ENCODE measurements around the gene ADAMTS7.
A peak's percentile ranks its signal among the peaks of the same experiment; 100 is the strongest.
"Not testable (repeated sequence)": the region's sequence is repeated elsewhere in the genome, so short reads cannot be mapped to it uniquely, and the experiment has no call there.

The ADAMTS7 gene, protein sequence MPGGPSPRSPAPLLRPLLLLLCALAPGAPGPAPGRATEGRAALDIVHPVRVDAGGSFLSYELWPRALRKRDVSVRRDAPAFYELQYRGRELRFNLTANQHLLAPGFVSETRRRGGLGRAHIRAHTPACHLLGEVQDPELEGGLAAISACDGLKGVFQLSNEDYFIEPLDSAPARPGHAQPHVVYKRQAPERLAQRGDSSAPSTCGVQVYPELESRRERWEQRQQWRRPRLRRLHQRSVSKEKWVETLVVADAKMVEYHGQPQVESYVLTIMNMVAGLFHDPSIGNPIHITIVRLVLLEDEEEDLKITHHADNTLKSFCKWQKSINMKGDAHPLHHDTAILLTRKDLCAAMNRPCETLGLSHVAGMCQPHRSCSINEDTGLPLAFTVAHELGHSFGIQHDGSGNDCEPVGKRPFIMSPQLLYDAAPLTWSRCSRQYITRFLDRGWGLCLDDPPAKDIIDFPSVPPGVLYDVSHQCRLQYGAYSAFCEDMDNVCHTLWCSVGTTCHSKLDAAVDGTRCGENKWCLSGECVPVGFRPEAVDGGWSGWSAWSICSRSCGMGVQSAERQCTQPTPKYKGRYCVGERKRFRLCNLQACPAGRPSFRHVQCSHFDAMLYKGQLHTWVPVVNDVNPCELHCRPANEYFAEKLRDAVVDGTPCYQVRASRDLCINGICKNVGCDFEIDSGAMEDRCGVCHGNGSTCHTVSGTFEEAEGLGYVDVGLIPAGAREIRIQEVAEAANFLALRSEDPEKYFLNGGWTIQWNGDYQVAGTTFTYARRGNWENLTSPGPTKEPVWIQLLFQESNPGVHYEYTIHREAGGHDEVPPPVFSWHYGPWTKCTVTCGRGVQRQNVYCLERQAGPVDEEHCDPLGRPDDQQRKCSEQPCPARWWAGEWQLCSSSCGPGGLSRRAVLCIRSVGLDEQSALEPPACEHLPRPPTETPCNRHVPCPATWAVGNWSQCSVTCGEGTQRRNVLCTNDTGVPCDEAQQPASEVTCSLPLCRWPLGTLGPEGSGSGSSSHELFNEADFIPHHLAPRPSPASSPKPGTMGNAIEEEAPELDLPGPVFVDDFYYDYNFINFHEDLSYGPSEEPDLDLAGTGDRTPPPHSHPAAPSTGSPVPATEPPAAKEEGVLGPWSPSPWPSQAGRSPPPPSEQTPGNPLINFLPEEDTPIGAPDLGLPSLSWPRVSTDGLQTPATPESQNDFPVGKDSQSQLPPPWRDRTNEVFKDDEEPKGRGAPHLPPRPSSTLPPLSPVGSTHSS (N-terminal part only)

DNA sequence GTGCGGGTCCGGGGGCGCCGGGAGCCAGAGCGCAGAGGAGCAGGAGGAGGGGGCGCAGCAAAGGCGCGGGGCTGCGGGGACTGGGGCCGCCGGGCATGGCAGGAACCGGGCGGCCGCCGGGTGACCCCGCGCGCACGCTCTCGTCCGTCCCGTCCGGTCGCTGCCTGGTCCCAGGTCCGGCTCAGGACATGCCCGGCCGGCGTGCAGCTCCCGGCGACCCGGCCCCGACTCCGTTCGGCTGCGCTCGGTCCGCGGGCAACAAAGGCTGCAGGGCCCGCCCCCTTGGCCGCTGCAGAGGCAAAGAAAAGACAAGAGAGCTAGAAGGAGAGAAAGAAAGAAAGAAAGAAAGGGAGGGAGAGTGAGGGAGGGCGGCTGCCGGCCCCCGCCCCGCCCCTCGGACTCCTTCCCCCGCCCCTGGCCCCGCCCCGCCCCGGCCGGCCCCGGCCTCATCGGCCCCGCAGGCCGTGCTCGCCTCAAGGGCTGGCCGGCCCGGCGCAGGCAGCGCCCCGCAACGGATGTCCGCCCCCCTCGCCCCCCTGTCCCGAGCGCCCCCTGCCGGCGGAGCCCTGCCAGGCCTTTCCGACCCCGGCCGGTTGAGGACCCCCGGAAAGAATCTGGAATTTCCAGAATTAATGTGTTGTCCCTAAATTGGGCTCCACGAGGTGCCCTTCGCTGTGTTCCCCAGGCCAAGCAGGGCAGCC lies at the start of gene ADAMTS7:
ADAMTS7 (minus strand) TSS at position 341 of the 701 bp plus-strand sequence; CDS start at position 97, 244 bp downstream.
- DNase-seq = peak; percentile 64

DNA sequence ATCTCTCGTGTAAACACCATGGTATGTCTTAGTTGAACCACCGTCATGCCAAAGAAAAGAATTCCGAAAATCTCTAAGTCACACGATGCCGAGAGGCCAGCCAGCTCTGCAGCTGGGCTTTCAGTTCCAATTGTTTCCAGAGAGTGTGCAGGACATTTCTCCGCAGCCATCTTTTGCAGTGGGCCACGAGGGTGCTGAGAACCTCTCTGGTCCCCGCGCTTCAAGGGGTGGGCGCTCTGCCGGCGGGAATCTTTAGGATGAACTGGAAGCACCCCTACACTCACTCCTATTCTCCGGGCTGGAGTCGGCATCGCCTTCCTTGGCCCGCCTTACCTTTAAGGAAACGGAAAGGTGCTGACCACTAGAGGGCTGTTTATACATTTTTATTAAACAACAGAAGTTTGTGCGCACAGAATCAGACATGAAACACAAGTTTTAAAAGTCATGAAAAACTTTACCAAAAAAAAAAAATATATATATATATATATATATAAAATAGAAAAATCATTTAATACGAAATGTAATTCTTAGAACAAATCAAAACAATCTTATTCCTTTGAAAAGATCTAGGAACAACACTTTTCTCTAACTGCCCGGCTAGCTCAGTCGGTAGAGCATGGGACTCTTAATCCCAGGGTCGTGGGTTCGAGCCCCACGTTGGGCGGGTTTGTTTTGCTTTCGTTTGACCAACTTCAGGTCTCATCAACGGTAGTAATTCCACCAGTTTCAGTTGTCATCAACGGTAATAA lies 48.9 kb upstream of the ADAMTS7 start:
- peak; percentile 75 for DNase-seq

DNA sequence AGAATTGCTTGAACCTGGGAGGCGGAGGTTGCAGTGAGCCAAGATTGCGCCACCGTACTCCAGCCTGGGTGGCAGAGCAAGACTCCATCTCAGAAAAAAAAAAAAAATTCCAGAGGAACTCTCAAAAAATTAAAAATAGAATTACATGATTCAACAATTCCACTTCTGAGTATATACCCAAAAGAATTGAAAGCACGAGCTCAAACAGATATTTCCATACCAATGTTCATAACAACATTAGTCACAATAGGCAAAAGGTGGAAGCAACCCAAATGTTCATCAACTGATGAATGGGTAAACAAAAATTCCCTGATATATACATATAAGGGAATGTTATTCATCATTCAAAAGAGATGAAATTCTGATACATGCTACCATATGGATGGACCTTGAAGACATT lies 44.5 kb upstream of the ADAMTS7 start:
- DNase-seq = no peak

DNA sequence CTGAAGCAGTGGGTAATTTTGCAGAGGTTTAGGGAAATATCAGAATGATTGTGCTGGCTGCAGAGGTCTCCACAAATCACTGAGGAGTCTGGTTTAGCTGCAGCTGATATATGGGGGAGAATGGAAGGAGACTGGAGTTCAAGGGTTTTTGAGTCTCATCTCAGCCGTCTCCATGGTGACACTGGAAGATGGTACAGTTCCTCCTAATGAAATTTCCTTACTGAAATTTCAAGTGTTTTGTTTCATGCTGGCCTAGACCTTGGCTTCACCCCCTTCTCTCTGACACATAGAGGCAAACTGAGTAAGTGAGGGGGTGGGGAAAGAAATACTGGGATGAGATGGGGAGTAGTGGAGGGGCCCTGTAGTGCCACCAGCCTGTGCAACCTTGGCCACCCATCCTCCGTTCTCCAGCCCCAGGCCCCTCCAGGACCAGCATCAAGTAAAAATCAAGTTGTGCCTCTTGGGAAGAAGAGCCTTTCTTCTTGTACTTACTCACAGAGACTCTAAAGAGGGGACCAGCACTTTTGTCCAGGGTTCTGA lies 43.6 kb upstream of the ADAMTS7 start:
- DNase-seq = no peak

DNA sequence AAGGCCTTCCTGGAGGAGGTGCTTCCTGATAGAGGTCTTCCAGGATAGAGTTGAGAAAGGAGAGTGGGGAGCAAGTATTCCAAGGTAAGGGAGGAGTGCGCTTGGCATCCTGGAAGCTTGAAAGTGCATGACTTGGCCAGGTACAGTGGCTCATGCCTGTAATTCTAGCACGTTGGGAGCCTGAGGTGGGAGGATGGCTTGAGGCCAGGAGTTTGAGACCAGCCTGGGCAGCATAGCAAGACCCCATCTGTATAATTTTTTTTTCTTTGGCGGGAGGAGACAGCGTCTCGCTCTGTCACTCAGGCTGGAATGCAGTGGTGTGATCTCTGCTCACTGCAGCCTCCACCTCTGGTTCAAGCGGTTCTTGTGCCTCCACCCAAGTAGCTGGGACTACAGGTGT lies 42.2 kb upstream of the ADAMTS7 start:
- no peak for DNase-seq

DNA sequence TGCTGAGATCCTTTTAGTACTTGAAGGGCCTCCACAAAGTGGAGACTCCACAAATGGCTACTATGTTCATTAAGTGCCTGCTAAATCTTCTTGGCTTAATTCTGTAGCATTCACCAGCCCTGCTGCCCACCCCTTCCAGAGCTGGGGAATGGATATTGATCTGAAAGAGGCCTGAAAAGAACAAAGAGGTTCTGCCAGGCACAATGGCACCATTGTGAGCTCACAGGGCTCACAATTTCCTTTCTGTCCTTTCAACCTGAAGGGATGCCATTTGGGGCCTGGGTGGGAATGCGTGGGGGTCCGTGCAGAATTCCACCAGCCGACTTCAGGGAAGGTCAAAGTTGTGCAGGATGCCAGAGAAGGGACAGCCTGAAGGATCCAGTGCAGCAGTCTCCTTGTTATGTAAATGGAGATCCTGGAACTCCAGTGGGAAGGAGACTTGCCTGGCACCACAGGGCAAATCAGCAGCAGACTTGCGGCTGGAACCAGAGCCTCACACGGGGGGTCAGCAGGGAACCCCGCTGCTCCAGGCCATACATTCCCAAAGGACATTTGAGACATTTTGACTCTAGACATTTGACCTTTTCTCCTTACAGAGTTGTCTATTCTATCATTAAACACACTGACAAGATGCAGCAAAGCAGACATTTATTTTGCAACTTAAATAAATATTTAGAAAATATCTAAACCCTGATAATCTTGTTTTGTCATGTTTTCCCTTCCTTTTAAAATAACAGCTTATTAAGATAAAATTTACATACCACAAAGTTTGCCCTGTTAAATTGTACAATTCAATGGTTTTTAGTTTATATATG lies 39.9 kb upstream of the ADAMTS7 start:
- DNase-seq = no peak

DNA sequence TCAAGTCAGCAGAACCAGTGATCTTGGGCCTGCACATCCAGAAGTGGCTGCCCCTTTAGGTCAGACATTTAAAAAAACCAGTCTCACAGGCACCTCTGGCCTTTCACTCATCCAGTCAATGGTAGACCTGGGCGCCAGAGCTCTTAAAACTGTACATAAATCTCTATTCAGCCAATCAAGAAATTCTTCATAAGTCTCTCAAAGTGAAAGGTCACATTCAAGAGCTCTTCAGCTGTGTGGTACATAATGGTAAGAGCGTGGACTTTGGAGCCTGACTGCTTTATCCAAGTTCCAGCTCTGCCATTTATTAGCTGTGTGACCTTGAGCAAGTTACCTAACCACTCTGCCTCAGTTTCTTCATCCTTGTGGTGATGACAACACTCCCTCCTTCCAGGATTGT lies 39.1 kb upstream of the ADAMTS7 start:
- DNase-seq = no peak

DNA sequence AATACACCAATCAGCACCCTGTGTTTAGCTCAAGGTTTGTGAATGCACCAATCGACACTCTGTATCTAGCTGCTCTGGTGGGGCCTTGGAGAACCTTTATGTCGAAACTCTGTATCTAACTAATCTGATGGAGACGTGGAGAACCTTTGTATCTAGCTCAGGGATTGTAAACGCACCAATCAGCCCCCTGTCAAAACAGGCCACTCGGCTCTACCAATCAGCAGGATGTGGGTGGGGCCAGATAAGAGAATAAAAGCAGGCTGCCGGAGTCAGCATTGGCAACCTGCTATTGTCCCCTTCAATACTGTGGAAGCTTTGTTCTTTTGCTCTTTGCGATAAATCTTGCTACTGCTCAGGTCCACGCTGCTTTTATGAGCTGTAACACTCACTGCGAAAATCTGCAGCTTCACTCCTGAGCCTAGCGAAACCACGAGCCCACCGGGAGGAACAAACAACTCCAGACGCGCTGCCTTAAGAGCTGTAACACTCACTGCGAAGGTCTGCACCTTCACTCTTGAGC lies 36.2 kb upstream of the ADAMTS7 start:
- DNase-seq = not testable (repeated sequence)

DNA sequence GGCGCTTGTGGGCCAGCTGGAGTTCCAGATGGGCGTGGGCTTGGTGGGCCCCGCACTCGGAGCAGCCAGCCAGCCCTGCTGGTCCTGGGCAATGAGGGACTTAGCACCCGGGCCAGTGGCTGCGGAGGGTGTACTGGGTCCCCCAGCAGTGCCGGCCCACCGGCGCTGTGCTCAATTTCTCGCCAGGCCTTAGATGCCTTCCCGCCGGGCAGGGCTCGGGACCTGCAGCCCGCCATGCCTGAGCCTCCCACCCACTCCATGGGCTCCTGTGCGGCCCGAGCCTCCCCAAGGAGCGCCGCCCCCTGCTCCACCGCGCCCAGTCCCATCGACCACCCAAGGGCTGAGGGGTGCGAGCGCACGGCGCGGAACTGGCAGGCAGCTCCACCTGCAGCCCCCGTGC lies 35.6 kb upstream of the ADAMTS7 start:
- DNase-seq = not testable (repeated sequence)

DNA sequence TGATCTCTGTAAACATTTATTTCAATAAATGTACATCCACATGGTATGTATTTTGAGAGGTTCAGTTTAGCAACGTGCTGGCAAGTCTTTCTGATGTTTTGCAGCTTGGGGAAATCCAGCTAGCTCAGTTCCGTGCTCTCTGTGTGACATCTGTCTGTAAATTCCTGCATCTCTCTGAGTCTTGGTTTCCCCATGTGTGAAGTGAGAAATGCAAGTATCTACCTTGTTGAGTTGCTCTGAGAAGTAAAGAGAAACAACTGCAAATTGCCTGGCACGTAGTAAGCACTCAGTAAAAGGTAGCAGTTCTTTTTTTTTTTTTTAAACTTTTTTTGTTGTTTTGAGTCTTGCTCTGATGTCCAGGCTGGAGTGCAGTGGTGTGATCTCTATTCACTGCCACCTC lies 31.3 kb upstream of the ADAMTS7 start:
- DNase-seq = no peak

DNA sequence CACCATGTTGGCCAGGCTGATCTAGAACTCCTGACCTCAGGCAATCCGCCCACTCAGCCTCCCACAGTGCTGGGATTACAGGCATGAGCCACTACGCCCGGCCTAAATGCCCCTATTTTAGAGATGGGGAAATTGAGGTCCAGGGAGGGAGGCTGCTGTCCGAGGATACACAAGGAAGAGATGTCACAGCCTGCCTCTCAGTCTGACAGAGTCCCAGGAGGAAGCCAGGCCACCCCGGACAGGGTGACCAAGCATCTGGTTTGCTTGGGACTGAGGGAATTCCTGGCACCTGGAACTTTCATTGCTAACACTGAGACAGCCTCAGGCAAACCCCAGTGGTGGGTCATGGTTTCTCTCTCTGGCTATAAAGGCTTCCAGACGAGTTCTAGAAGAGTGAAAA lies 30.6 kb upstream of the ADAMTS7 start:
- no peak for DNase-seq

DNA sequence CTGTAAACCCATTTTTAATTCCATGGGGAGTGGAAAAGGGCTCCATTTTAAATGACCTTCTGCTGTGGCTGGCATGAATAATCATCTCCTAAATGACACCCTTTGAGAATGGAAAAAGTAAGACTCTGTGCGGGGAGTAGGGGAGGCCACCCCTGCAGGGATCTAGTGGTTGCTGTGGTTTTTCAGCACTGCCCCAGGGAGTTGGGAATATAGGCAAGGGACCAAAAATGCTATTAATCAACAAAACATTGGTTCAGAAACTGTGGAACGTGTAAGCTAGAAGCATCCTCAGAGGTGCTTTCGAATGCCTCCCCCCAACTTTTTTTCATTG lies 30.1 kb upstream of the ADAMTS7 start:
- no peak for DNase-seq

DNA sequence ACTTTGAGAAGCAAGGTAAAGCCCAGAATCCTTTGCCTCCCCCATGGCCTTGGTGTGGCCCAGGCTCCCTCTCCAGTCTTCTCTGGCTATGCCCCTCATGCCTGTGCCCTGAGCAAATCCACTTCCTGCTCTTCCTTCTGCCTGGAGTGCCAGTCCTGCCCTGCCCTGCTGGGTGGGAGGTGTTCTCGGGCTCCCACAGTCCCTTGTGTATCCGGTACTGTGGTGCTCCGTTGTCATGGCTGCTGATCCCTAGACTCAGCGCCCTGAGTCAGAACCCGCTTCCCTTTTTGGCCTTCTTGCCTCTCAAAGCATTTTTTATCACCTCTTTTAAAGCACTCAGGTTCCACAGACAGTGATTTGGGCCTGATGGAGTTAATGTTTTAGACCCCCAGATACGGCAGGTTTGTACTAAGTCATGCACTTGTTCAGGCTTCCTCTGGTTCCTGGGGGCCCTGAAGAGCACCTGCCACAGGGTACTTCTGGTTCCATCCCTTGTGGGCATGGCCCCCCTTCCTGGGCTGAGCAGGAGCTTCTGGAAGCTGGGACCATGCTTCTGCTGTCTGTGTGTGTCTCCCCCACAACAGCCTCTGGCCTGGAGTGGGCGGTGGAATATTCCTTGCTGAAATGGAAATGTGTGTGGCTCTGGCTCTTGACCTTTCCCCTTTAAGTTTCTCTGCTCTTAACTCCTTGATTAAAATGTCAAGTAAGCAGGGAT lies 29.6 kb upstream of the ADAMTS7 start:
- DNase-seq = no peak

DNA sequence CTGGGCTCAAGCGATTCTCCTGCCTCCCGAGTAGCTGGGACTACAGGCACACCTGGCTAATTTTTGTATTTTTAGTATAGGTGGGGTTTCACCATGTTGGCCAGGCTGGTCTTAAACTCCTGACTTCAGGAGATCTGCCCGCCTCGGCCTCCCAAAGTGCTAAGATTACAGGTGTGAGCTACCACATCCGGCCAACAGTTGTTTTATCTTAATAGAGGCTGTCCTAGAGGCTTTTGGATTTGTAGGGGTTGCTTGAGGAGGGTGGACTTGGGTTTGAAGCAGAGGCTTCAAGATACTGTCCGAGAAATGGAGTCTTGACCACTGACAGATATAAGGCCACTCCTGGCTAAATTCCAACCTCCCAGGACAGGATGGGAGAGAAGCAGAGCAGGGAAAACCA lies 27.9 kb upstream of the ADAMTS7 start:
- DNase-seq = not testable (repeated sequence)

DNA sequence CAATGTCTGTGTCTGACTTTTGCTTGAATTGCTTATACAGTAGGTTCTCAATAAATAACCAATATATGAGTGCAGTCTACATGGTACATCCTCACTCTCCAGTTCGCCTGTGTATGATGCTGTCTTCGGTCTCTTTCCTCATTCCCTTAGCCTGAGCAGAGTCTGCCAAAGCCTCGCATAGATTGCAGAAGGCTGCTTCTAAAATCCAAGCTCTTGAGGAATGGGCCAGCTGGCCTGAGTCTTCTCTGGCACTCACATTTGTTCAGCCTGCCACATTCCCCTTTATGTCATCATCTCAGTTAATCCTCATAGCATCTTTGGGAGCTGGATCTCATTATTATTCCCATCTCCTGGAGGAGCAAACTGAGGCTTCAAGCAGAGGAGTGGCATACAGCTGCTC lies 27.2 kb upstream of the ADAMTS7 start:
- no peak for DNase-seq

DNA sequence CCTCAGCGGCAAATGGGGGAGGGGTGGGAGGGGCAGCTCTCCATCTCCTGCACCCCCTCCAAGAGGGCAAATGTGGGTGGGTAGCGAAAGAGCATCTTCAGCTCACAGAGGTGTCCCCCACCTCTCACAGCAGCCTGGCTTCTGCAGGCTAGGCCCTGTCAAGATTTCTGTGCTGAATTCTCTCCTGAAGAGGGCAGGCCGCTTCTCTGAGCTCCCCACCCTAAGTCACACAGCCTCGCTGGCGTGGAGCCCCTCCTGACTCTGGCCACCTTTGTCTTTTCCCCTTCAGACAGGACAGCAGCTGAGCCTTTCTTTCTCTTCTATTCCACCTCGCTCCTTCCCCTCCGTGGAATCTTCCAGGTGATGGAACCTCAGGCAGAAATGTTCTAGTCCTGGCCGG lies 26.3 kb upstream of the ADAMTS7 start:
- no peak for DNase-seq

DNA sequence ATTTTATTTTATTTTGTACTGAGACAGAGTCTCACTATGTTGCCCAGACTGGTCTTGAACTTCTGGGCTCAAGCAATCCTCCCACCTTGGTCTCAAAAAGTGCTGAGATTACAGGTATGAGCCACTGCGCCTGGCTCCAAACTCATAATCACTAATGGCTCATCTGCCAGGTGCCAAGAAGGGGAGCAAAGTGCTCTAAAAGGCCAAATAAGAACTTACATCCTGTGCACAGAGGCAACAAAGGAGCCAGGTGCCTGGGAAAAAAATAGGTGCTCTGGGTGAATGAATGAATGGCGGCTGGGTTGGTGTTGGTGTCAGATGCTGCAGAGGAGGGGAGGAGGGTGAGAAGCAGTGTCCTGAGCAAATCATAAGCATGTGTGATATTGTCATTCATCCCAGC lies 25.9 kb upstream of the ADAMTS7 start:
- DNase-seq = no peak

DNA sequence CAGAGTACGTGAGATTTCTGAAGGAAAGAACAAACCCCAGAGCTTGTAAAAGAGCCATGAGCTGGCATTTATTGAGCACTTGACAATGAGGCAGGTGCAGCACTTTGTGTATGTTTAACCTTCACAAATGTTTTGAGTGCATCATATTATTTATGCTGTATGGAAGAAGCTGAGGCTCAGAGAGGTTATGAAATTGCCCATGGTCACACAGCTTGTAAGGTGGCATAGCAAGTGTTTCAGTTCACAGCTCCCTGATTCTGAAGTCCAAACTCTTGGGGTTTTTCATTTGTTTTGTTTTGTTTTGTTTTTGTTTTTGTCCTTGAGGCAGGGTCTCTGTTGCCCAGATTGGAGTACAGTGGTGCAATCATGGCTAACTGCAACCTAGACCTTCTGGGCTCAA lies 25.1 kb upstream of the ADAMTS7 start:
- no peak for DNase-seq

Data from CD4-positive, alpha-beta T cell treated with Interleukin-6 for 4 hours (primary cell).